A673 (cell line): ENCODE data around the gene WWP2. TPM values are rescaled to one million over a fixed set of nuclear protein-coding genes. Genes with fewer than 3 reads are reported as not detected.

Experiments
- BruUV-seq: library from RNA; stranded (reverse); fragments of 400-500 nt; replicated peaks from 2 replicates; lab custom pipeline; 2021; lab: Mats Ljungman, UMichigan
- CTCF ChIA-PET: fragments of 300-600 bp; sonication (Branson Sonifier 250); formaldehyde crosslinking; loops from one replicate; lab custom pipeline; 2022; ENCODE audit warnings: antibody characterized with exemption; lab: Charles Lee
- POLR2A ChIA-PET: fragments of 300-600 bp; sonication (Branson Sonifier 250); formaldehyde crosslinking; loops from one replicate; lab custom pipeline; 2022; ENCODE audit warnings: antibody characterized with exemption; ENCODE audit not compliant: low non-redundant PET; lab: Charles Lee
- DNase-seq: peaks from one replicate; pipeline ENCODE4 v3.0.0-alpha.2; 2015; ENCODE audit warnings: low spot score
- H3K27ac ChIP-seq: fragments of 200-600 bp; sonication (generic); 2 replicates; pipeline ENCODE4 v1.5.1; 2016; ENCODE audit warnings: mixed run types, low read depth, mild to moderate bottlenecking, mixed read lengths, antibody characterized with exemption, low read length; ENCODE audit not compliant: poor library complexity, severe bottlenecking
- H3K27me3 ChIP-seq: fragments of 200-600 bp; sonication (generic); replicated peaks from 2 replicates; pipeline ENCODE4 v1.6.1; 2017; ENCODE audit warnings: mixed run types, low read depth, mild to moderate bottlenecking, mixed read lengths, antibody characterized with exemption, low read length; ENCODE audit not compliant: insufficient read depth, poor library complexity
- H3K36me3 ChIP-seq: fragments of 200-600 bp; sonication (generic); 2 replicates; pipeline ENCODE4 v1.6.1; 2016; ENCODE audit warnings: mixed run types, mild to moderate bottlenecking, mixed read lengths, antibody characterized with exemption, low read length; ENCODE audit not compliant: insufficient read depth, poor library complexity, severe bottlenecking
- H3K4me1 ChIP-seq: fragments of 200-600 bp; sonication (generic); 2 replicates; pipeline ENCODE4 v1.6.1; 2017; ENCODE audit warnings: mixed run types, mild to moderate bottlenecking, mixed read lengths, antibody characterized with exemption, low read length; ENCODE audit not compliant: insufficient read depth, poor library complexity, severe bottlenecking
- H3K4me3 ChIP-seq: fragments of 200-600 bp; sonication (generic); 2 replicates; pipeline ENCODE4 v1.5.1; 2016; ENCODE audit warnings: low read depth, mixed run types, mild to moderate bottlenecking, mixed read lengths, low read length; ENCODE audit not compliant: poor library complexity, severe bottlenecking
- H3K9me3 ChIP-seq: fragments of 200-600 bp; sonication (generic); 2 replicates; pipeline ENCODE4 v1.6.1; 2016; ENCODE audit warnings: mixed run types, low read depth, mild to moderate bottlenecking, mixed read lengths, antibody characterized with exemption, low read length; ENCODE audit not compliant: poor library complexity, severe bottlenecking
- EZH2 ChIP-seq: fragments of 200-600 bp; sonication (generic); IDR thresholded peaks from 2 replicates; pipeline ENCODE4 v1.6.1; 2017; ENCODE audit warnings: borderline replicate concordance, low read depth, mild to moderate bottlenecking, mixed read lengths, antibody characterized with exemption, low read length; ENCODE audit not compliant: poor library complexity, severe bottlenecking
- intact Hi-C: fragments of 100-400 bp; cut with micrococcal nuclease; formaldehyde crosslinking; loops from one replicate; pipeline ENCODE4 v1.10.0; 2022; ENCODE audit not compliant: unreplicated experiment
- total RNA-seq: library from RNA; stranded (reverse); gene quantifications from 2 replicates; pipeline ENCODE4 v1.2.3, GENCODE V29; 2021
- TF ChIP-seq, protein P1 (sequence below): fragments of 300-800, 200-600 bp; sonication (generic); conservative IDR thresholded peaks from 2 replicates; pipeline ENCODE4 v1.5.1; 2017; ENCODE audit warnings: low read depth, mild to moderate bottlenecking, antibody characterized with exemption, low read length, moderate library complexity, mixed read lengths

Gene WWP2
- total RNA-seq, 1 experiment from 2014 or later = 32.4 TPM

DNA sequence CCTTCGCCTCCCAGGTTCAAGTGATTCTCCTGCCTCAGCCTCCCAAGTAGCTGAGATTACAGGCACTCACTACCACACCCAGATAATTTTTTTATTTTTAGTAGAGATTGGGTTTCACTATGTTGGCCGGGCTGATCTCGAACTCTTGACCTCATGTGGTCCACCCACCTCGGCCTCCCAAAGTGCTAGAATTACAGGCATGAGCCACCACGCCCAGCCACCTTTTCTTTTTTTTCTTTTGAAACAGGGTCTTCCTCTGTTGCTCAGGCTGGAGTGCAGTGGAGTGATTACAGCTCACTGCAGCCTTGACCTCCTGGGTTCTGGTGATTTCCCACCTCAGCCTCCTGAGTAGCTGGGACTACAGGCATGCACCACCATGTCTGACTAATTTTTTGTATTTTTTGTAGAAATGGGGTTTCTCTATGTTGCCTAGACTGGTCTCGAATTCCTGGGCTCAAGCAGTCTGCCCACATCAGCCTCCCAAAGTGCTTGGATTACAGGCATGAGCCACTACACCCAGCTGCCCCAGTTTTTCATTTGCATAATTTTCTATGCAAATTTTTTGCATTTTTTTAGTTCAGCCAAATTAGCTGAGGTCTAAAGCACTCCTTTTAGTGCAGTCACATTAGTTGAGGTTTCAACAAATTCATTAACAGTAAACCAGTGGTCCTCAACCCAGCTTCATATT lies 11.3 kb downstream of the WWP2 start:
- CTCF ChIA-PET = no interaction called here
- Histone ChIP-seq H3K9me3 (no peaks in the 10 kb centered on the region), H3K4me1 (no peaks in the 10 kb centered on the region), H3K27me3 (no peaks in the 10 kb centered on the region), H3K27ac (no peak overlapping the region), H3K36me3 (no peaks in the 10 kb centered on the region), H3K4me3 (no peak overlapping the region)
- TF ChIP-seq, protein P1, sequence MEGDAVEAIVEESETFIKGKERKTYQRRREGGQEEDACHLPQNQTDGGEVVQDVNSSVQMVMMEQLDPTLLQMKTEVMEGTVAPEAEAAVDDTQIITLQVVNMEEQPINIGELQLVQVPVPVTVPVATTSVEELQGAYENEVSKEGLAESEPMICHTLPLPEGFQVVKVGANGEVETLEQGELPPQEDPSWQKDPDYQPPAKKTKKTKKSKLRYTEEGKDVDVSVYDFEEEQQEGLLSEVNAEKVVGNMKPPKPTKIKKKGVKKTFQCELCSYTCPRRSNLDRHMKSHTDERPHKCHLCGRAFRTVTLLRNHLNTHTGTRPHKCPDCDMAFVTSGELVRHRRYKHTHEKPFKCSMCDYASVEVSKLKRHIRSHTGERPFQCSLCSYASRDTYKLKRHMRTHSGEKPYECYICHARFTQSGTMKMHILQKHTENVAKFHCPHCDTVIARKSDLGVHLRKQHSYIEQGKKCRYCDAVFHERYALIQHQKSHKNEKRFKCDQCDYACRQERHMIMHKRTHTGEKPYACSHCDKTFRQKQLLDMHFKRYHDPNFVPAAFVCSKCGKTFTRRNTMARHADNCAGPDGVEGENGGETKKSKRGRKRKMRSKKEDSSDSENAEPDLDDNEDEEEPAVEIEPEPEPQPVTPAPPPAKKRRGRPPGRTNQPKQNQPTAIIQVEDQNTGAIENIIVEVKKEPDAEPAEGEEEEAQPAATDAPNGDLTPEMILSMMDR = no peak
- no peak for TF ChIP-seq EZH2
- no peak for DNase-seq
- BruUV-seq = no TSS peak
- POLR2A ChIA-PET = no interaction called here
- intact Hi-C loops = no loop called here

DNA sequence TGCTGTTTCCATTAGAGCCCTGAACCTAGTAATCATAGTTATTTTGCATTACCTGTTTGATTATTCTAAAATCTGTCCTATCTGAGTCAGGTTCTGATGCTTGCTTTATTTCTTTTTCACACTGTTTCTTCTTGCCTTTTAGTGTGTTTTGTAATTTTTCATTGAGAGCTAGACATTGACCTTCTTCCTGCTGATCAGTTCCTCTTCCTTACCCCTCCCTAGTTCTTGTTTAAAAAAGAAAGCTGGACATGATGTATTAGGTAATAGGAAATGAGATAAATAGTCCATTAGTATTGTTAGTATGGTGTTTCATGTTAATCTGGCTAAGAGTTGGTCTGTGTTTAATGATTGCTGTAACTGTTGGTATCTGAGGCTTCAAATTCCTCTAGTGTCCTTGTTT lies 13.4 kb downstream of the WWP2 start:
- no peak overlapping the region for H3K4me3 ChIP-seq
- no peaks in the 10 kb centered on the region for H3K27me3 ChIP-seq
- H3K9me3 ChIP-seq = no peaks in the 10 kb centered on the region
- no TSS peak for BruUV-seq
- CTCF ChIA-PET = no interaction called here
- POLR2A ChIA-PET = no interaction called here
- no peaks in the 10 kb centered on the region for H3K4me1 ChIP-seq
- TF ChIP-seq, protein P1 = no peak
- TF ChIP-seq EZH2 = no peak
- no peak overlapping the region for H3K27ac ChIP-seq
- H3K36me3 ChIP-seq = no peaks in the 10 kb centered on the region
- intact Hi-C loops = no loop called here
- no peak for DNase-seq

DNA sequence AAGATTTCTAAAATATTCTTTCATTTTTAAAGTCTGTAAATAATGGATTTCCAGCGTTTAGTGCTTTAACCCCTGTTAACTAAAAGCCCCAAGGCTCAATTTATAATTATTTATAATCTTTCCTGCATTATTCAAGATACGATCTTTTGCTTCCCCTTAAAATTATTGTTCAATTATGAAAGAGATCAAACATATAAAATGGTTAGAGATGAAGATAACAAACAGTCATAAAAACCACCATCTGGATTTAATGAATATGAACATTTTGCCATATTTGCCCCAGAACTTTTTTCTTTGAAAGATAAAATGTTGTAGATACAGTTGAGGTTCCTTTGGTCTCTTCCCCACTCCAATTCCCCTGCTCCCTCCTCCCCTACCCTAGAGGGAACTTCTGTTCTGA lies 17.6 kb downstream of the WWP2 start:
- POLR2A ChIA-PET = no interaction called here
- H3K4me1 ChIP-seq = no peaks in the 10 kb centered on the region
- no peaks in the 10 kb centered on the region for H3K36me3 ChIP-seq
- H3K27ac ChIP-seq = no peak overlapping the region
- TF ChIP-seq, protein P1 = no peak
- TF ChIP-seq EZH2 = no peak
- H3K27me3 ChIP-seq = no peaks in the 10 kb centered on the region
- DNase-seq = no peak
- no peak overlapping the region for H3K4me3 ChIP-seq
- intact Hi-C loops = no loop called here
- no TSS peak for BruUV-seq
- no peaks in the 10 kb centered on the region for H3K9me3 ChIP-seq
- CTCF ChIA-PET = no interaction called here
